Hematopoietic multipotent progenitor cell treated with erythropoietin and hydrocortisone succinate and interleukin-3 and kit ligand, for 15 days (in vitro differentiated cells): ENCODE data around the gene GATA6.
"Not testable (repeated sequence)": the region's sequence is repeated elsewhere in the genome, so short reads cannot be mapped to it uniquely, and the experiment has no call there.

Source experiments
- DNase-seq: peaks from one replicate; pipeline ENCODE4 v3.0.0-alpha.2; 2015; ENCODE audit warnings: low spot score

Gene GATA6

GRCh38 chr18:22182884-22183697, 13.7 kb downstream of the GATA6 start:
- DNase-seq, result no peak

DNA sequence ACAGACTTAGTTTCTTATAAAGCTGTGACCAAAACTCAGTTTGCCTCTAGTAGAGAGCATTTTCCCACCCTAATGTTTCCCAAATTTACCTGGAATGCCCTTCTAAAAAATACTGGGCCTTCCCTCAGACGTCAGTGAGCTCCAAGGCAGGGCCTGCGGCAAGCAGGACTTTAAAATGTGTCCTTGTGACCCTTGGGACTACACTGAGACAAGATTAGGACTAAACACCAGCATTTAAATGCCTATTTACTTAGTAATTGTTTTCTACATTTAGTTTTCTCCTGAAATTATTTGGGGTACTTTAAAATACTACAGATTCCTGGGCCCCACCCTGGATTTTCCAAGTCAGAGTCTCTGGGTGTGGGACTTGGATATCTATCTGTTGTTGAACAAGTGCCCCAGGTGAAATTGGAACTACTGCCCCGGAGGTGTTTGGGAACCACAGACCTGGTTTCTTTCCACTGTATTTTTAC, 14.3 kb downstream of the GATA6 start:
- no peak for DNase-seq

DNA sequence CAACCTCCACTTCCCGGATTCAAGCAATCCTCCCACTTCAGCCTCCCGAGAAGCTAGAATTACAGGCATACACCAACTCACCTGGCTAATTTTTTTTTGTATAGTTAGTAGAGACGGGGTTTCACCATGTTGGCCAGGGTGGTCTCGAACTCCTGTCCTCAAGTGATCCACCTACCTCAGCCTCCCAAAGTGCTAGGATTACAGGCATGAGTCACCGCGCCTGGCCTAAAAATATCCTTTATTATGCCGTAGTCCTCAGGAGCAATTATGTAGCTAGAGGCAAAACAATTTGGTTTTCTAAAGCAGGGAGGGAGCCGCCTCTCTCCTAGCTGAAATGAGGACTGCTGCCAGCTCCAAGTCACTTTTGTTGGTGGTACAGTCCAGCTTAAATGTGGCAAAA, 15.2 kb downstream of the GATA6 start:
- DNase-seq, result not testable (repeated sequence)

GRCh38 chr18:22185273-22185672, 15.9 kb downstream of the GATA6 start:
- no peak for DNase-seq

- DNase-seq, result no peak
Measured at GRCh38 chr18:22185771-22186386, 16.5 kb downstream of the GATA6 start.

GRCh38 chr18:22186484-22186971, 17.1 kb downstream of the GATA6 start:
- no peak for DNase-seq

DNA sequence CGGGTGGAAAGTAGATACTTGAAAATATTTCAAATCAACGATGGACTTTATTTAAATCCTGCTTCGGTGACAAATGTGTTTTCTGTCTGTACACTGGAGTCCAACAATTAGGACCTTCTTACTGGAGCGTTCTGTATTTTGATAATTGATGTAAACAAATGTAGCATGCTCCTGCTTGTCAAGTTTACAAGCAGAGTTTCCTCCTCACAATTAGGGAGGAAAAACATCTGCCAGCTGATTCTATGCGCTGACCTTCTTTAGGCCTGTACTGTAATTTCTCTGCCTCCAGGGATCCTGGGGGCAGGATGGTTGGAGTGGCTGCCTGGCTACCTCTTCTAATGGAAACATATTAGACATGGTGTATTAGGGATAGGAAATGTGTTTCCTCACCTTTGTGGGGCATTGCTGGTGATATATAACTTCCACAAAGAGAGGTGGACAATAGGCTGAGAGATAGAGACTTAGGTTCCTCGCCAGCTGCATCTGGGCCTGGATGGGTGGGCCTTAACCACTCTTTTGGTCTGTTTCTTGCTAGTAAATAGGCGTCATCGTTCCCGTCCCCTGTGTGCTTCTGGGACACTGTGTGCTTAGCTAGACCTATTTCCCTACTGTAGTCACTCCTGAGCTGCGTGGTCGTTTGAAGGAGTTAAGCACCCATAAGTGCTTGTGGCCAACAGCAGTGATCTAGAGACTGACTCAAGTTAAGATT, 19.3 kb downstream of the GATA6 start:
- DNase-seq, result no peak

GRCh38 chr18:22189449-22190166, 20.2 kb downstream of the GATA6 start:
- no peak for DNase-seq

DNA sequence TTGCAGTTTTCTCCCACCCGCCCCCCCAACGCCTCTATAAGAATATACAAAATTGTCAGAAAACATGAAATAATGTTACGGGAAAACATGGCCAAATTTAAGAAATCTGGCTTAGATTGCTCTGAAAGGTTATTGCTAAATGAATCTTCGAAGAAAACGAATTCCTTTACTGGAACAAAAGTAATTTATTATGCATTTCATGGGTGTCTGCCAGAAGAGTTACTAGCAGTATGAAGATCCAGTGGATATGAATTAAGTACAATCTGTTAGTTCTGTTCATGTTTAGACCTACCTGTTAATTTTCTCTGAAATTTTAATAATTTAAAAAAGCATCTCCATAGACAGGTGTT, 21.9 kb downstream of the GATA6 start:
- no peak for DNase-seq

DNA sequence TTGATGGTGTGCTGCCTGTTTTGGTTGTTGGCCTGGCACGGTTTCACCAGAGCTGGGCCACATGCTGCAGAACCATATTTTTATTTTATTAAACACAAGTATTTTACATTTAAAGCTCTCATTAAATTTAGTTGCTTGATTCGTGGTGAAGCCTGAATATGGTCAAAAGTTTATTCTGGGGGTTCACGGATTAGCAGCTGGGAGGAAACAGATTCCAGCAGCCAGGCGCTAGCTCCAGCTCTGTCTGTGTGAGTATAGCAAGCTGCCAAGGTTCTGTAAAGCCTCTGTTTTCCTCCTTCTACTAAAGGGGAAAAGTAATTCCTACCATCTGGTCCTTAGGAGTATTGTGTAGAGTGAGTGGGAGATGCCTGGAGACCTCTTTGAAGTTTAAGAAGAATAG, 22.5 kb downstream of the GATA6 start:
- no peak for DNase-seq

DNA sequence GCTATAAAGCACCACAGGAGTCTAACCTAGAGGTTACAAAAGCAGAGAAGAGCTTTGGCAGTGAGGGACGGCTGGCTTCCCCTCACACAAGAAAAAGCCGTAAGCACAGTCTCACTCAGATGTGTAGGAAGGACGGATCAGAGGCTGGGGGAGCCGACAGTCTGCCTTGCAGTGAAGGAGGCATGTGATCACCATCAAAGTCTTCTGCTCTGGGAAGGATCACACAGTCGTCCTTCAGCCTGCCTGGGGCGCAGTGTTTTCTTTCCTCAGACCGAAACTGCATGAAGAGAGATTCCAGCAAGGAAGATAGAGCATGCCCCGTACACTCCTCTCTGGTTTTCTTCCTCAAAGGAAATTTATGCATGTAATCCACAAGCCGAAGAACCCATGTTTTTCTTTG, 24.1 kb downstream of the GATA6 start:
- no peak for DNase-seq

GRCh38 chr18:22194151-22194598, 24.8 kb downstream of the GATA6 start:
- no peak for DNase-seq

DNA sequence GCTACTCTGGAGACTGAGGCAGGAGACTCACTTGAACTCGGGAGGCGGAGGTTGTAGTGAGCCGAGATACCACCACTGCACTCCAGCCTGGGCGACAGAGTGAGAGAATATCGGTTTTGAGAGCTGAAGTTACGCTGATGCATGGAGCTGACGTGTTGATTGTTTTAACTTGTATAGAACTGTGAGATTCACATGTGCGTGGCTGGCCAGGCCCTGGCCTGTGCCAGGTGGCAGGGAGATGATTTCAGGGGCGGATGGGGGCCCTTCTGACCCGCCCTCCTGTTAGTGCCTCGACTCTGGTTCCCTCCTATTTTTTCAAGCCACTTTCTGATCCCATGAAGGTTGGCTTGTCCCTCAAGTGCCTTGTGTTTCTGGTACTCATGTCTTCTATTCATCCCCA, 25.7 kb downstream of the GATA6 start:
- no peak for DNase-seq

- not testable (repeated sequence) for DNase-seq
Measured at GRCh38 chr18:22196943-22197342, 27.6 kb downstream of the GATA6 start.

- no peak for DNase-seq
Measured at GRCh38 chr18:22197668-22198067, 28.3 kb downstream of the GATA6 start.

GRCh38 chr18:22198163-22198562, 28.8 kb downstream of the GATA6 start:
- no peak for DNase-seq

- no peak for DNase-seq
Measured at GRCh38 chr18:22199005-22199404, 29.6 kb downstream of the GATA6 start.

- DNase-seq, result no peak
Measured at GRCh38 chr18:22200611-22201225, 31.3 kb downstream of the GATA6 start.

- DNase-seq, result no peak
Measured at GRCh38 chr18:22203035-22203434, 33.6 kb downstream of the GATA6 start.

DNA sequence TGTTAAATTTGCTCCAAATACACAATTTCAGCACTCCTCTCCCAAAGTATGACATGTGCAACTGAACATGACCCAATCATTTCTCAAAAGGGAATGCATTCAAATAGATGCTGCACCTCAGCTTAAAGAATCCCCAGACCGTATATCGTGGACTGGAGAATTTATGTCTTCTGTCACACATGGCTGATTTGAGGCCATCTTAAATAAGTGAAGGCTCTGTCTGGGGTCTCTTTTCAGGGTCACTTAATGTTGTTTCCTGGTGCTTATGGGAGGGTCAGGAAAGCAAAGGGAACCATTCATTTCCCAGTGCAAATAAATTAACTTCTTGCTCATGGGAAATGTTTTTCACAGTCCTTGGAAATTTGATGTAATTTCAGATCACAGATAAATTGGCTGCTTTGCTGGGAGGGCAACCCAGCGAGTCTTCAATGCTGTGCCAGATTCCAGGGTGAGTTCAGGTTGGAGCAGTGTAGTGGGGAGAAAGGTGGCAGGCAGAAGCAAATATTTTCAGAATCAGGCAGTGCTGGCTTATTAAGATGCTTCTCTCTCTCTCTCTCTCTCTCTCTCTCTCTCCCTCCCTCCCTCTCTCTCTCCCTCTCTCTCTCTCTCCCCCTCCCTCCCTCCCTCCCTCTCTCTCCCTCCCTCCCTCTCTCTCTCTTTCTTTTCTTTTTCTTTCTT, 34.3 kb downstream of the GATA6 start:
- DNase-seq, result no peak

- DNase-seq, result no peak
Measured at GRCh38 chr18:22204214-22204536, 34.8 kb downstream of the GATA6 start.
